Endometrial microvascular endothelial cells (primary cell): Measurements from ENCODE around the gene FNIP1. TPM values are rescaled to one million over a fixed set of nuclear protein-coding genes. Genes with fewer than 3 reads are reported as not detected.
"Not testable (repeated sequence)": the region's sequence is repeated elsewhere in the genome, so short reads cannot be mapped to it uniquely, and the experiment has no call there.

ENCODE experiments used
- in situ Hi-C: cut with HindIII; loops from 2 replicates; pipeline ENCODE4 v1.10.0; 2017; ENCODE audit warnings: low sequenced_read_pairs, low pct_unique_long_range_greater_than_20kb; ENCODE audit errors: inconsistent ontology term
- total RNA-seq: library from RNA; depleted of rRNA; stranded (reverse); fragments of >200 nt; gene quantifications from one replicate; pipeline ENCODE4 v1.2.3, GENCODE V29; 2015; ENCODE audit errors: inconsistent ontology term

The FNIP1 gene
- 21.8 TPM for total RNA-seq

DNA sequence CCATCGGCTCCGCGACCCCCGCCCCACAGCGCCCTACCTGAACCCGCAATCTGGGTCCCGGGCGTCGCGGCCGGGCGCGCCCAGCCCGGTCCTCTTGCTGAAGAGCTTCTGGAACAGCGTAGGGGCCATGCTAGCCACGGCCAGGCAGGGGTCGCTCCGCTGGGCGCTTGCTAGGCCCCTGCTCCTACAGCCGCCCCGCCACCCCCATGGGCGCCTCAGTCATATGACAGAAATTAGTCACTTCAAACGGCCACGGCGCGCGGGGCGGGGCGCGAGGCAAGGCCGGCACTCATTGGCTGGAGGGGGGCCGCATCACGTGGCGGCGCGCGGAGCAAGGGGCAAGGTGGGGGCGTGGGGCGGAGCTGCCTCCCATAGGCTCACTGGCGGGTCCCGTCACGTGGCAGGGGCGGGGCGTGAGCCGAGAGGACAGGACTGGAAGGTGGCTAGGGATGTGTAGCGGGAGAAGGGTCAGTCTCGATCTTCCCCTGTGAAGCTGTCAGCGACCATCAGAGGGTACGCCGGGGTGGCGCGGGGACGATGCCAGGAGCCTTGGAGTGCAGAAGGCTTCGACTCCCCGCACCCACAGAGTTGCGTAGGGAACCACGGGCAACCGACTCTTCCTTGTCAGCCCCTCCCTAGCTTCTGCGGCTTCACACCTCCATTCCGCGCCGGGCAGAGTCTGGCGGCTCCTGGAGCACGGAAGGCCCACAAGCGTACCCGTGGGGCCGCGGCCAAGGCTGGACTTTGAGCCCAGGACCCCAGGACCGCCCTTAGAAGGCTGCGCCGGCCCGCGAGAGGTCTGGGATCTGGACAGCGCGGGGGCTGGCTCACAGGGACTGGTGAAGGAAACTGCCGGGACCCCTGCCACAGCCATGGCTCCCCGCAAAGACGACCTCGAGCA lies at the start of gene FNIP1:
FNIP1 (minus strand) TSS at position 225 of the 901 bp plus-strand sequence; CDS start at position 129, 96 bp downstream.
- in situ Hi-C loops, result no loop called here

DNA sequence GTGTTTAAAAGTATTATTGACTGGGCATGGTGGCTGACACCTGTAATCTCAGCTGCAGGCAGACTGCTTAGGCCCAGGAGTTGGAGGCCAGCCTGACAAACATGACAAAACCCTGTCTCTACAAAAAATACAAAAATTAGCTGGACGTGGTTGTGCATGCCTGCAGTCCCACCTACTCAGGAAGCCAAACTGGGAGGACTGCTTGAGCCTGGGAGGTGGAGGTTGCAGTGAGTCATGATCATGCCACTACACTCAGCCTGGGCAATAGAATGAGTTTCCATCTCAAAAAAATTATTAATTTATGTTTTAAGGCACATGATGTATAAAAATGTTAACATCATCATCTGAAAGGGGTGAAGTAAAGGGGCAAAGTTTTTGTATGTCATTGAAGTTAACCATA lies 49.7 kb upstream of the FNIP1 start:
- in situ Hi-C loops, result no loop called here

DNA sequence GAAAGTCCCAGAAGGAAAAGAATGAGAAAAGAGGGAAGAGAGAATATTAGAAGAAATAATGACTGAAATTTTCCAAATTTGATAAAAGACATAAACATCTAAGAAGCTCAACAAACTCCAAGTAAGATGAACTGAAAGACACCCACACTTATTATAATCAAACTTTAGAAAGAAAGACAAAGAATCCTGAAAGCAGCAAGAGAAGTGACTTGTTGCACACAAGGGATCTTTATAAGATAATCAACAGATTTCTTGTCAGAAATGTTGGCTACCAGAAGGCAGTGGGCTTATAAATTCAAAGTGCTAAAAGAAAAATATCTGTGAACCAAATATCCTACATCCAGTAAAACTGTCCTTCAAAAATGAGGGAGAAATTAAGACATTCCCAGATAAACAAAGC lies 49.0 kb upstream of the FNIP1 start:
- in situ Hi-C loops, result no loop called here

DNA sequence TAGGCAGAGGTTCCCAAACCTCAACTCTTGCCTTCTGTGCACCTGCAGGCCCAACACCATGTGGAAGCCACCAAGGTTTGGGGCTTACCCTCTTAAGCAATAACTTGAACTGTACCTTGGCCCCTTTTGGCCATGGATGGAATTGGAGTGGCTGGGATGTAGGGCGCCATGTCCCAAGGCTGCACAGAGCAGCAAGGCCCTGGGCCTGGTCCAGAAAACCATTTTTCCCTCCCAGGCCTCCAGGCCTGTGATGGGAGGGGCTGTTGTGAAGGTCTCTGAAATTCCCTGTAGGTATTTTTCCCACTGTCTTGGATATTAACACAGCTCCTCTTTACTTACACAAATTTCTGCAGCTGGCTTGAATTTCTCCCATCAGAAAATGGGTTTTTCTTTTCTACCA lies 46.2 kb upstream of the FNIP1 start:
- in situ Hi-C loops, result not testable (repeated sequence)

DNA sequence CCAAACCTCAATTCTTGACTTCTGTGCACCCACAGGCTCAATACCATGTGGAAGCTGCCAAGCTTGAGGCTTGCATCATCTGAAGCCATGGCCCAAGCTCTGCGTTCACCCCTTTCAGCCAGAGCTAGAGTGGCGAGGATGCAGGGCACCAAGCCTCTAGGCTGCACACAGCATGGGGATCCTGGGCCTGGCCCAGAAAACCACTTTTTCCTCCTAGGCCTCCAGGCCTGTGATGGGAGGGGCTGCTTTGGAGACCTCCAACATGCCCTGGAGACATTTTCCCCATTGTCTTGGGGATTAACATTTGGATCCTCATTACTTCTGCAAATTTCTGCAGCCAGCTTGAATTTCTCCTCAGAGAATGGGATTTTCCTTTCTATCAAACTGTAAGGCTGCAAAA lies 35.9 kb upstream of the FNIP1 start:
- in situ Hi-C loops, result not testable (repeated sequence)

DNA sequence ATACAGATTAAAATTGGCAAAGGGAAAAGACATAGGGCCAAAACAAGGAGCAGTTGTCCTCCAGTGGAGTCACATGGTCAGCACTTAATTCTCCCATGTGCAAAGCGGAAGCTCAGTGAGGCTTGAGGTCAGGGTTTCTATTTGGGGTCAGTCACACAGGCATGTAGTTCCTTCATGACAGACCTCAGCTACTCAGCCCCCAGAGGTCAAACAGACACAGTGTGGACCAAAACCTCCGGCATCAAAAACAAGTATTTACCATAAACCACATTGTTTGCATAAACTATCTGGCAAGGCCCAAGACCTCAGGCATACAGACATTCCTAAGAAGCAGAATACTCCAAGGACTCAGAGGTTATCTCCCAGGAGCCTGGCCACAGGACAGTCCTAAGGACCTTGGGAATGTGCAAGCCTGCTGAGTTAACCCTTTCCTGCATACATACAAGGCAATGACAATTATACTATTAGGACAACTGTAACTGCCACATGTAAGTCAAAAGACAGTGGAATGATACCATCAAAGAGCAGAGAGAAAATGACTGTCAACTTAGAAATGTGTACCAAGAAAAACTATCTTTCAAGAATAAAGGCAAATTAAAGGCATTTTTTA lies 28.7 kb upstream of the FNIP1 start:
- in situ Hi-C loops, result no loop called here

DNA sequence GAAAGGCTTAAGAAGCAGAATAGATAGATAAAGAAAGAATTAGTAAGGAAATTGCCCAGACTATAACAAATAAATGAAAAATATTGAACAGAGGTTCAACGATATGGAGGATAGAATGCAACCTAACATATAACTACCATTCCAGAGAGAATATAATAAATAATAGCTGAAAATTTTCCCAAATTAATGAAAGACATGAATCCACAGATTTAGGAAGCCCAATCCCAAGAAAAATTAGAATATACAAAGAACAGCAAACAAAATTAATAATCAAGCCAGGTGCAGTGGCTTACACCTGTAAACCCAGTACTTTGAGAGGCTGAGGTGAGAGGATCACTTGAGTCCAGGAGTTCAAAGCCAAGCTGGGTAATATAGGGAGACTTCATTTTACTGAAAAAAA lies 27.8 kb upstream of the FNIP1 start:
- in situ Hi-C loops, result no loop called here

DNA sequence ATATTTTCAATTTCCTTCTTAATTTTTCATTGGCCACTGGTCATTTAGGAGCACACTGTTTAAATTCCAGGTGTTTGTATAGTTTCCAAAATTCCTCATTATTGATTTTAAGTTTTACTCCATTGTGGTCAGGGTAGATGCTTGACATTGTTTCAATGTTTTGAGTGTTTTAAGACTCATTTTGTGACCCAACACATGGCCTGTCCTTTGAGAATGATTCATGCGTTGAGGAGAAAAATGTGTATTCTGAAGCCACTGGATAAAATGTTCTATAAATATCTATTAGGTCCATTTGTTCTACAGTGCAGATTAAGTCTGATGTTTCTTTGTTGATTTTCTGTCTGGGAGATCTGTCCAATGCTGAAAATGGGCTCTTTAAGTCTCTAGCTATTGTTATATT lies 24.4 kb upstream of the FNIP1 start:
- in situ Hi-C loops, result no loop called here

DNA sequence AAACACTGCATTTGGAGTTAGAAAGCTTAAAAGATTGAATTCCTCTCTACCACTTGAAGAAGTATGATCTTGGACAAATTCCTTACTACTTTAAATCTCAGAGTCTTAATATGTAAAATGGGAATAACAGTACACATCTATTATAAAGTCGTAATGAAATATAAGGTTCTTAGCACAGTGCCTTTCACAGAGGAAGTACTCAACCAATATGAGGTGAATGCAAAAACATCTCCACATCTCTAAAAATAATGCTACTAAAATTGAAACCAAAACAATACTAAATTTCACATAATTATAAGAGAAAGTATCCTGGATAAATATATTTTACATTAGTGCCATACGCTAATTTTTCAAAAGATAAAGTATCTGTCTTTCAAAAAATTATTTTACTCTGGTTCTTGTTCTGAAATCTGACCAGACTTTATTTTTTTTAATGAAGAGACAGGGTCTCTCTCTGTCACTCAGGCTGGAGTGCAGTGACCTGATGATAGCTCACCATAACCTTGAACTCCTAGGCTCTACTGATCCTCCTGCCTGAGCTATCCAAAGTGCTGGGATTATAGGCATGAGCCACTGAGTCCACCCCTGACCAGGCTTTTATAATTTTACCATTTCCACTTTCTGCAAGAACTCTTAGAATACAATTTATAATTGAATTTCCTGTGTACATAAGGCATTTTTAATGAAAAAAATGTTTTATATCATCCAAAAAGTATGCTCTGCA lies 21.3 kb upstream of the FNIP1 start:
- in situ Hi-C loops, result no loop called here

DNA sequence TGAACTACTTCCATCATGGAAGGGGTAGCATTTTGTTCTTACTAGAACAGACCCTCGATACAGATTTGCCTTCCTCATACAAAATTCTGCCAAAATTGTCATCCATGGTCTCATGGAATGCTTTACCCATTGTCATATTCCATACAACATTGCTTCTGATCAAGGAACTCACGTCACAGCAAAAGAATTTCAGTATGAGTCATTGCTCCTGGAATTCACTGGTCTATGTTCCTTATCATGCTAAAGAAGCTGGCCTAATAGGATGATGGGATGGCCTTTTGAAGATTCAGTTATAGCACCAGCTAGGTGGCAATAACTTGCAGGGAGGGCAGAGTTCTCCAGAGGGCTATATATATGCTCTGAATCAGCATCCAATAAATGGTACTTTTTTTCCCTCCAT lies 18.2 kb upstream of the FNIP1 start:
- in situ Hi-C loops, result no loop called here

DNA sequence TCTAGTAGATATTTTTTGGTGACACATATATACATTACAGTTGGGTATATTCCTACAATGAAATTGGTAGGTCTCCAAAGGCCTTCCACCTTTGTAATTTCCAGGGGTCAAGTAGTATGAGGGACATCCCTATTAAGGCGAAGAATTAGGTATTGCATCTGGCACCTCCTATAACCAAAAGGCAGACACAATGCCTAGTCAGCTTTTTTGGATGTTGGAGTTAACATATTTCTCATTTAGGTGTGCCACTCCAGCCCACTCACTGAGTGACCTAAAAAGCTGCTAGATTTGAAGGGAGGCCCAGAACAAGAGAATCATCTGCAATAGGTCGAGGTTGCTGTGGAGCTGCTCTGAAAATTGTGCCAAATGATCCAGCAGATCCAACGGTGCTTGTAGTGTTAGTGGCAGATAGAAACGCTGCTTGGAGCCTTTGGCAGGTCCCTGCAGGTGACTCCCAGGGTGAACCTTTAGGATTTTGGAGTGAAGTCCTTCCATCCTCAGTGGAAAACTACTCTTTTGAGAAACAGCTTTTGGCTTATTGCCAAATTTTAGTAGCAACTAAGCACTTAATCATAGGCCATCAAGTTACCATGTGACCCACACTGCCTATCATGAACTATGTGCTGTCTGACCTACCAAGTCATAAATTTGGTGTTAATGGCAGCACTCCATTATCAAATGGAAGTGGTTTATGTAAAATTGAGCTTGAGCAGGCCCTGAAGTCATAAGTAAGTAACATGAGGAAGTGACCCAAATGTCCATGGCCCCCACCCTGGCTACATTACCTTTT lies 15.7 kb upstream of the FNIP1 start:
- in situ Hi-C loops, result no loop called here

DNA sequence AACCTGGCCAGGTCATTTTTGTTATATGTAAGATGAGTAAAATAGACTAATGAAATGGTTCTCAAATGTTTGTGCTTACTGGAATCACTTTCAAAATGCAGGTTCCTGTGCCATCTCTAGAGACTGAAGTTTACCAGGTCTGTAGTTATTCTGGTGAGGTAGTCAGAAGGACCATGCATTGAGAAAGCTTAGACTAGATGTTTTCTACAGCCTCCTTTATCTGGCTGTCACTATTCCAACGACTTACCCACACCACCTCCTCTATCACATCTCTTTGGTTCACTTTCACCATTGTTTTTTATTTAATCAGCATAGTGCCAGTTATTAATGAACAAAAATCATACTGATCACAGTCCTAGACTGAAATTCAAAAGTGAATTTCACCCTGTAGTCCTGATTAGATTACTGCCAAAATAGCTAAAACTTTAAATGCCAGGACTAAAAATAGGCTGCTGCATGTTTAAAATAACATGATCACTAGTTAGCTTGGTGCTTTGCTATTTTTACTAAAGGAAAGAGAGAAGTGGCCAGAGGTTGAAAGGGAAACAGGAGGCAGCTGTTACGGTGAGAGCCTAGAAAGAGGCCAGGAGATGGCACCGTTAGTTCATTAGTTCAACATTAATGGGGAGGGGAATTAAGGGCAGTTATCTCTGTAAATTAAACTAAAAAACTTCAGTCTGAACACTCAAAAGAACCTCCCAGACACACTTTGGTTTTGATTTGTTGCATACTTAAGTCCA lies 13.9 kb upstream of the FNIP1 start:
- in situ Hi-C loops, result no loop called here

DNA sequence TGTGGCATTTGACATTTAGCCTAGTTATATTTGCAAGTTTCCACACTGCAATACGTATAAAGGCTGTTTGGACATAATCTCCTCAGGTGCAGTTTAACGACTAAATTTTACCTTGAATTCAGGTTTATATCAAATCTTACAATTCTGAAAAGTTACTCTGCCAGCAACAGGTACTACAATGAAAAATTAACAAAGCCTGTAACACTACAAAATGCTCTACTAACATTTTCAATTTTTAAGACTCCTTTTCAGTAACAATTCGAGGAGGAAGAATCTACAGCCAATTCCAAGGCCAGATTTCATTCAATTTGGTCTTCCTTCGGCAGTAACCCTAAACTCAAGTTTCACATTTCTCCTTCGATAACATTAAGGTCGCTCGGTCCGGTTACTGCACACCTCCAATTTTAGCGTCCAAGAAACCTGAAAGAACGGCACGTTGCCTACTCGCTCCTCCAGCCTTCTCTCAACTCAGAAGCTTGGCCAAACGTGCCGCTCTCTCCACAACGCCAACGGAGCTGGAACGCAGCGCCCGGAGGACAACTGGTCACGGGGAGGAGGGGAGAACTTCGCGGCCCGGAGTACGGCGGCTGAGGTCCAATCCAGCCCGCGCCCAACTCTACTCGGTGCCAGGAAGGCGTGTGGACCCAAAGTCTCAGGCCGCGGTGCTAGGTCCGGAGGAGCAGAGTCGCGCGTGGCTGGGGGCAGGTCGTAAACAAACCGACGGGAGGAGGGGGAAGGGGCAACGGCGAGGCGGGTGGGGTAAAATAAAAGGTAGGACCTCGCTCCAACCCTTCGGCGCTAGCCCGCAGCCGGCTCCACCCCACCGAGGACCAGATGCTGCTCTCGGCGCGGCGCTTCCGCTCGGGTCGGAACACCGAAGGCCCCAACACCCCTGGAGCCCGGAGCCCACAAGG lies 681 bp downstream of the FNIP1 start:
- in situ Hi-C loops, result no loop called here

DNA sequence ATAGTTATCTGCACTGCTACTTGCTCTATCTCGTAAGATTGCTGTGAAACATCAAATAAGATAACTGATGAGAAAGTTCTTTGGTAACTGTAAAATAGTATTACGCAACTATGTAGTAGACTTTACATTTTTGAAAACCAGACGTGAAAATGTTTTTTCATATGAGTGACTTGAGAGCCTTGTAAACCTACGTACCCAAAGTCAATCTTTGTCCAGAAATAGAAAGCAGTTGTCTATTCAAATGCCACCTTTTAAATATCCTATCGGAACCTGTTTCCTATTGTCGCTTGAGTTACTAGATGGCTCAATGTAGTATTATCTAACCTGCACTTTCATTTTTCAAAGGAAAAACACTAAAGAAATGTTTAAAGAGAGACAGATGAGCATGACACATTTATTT lies 1.6 kb downstream of the FNIP1 start:
- in situ Hi-C loops, result no loop called here

DNA sequence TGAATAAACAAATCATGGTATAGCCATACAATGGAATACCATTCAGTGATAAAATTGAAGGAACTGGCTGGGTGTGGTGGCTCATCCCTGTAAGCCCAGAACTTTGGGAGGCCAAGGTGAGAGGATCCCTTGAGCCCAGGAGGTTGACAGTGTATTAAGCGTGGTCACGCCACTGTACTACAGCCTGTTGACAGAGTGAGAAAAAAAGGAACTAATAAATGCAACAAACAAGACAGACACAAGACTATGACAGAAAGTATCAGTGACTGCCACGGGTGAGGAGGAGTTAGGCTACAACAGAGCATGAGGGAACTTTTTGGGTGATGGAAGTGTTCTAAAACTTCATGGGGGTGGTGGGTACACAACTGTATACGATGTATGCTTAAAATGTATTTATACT lies 2.2 kb downstream of the FNIP1 start:
- in situ Hi-C loops, result no loop called here

DNA sequence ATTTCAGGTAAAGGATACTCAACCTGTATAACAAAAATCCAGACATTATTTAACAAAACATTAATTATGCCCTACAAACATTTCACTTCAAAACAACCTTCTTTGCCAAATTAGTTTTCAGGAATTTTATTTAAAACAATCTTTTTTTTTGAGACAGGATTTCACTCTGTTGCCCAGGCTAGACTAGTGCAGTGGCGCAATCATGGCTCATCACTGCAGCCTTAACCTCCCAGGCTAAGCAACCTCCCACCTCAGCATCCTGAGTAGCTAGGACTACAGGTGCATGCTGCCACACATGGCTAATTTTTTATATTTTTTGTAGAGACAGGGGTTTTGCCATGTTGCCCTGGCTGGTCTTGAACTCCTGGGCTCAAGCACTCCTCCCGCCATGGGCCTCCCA lies 3.9 kb downstream of the FNIP1 start:
- in situ Hi-C loops, result no loop called here

DNA sequence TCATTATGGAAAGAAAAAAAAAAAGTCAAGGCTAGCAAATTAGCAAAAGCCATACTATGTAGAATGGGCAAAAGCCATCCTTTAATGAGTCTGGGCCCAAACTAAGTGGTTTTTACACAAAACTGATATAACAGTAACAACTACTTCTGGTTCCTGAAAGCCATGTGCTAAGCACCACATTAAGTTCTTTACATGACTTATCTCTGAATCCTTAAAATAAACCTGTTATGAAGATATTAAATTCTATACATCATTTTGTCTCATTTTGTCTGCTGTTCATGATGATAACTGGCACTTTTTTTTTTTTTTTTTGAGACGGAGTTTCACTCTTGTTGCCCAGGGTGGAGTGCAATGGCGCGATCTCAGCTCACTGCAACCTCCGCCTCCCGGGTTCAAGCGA lies 5.0 kb downstream of the FNIP1 start:
- in situ Hi-C loops, result no loop called here
